GM12892 (cell line): Measurements from ENCODE around the gene KIAA1328.
A peak's percentile ranks its signal among the peaks of the same experiment; 100 is the strongest.

ENCODE experiments used
- DNase-seq: peaks from one replicate; pipeline ENCODE4 v3.0.0; 2011; ENCODE audit not compliant: insufficient read length
- FAIRE-seq: peaks from 2 replicates; lab custom pipeline; 2011; peaks lifted over from hg19 to GRCh38; lab: Jason Lieb, UNC
- POLR2A ChIP-seq: IDR thresholded peaks from 2 replicates; pipeline ENCODE4 v1.6.1; 2011; ENCODE audit warnings: low read depth, low read length, control low read depth
- POLR2AphosphoS5 ChIP-seq: IDR thresholded peaks from 2 replicates; pipeline ENCODE4 v1.6.1; 2011; ENCODE audit warnings: low read depth, low read length, control low read depth
- TAF1 ChIP-seq: IDR thresholded peaks from 2 replicates; pipeline ENCODE4 v1.6.1; 2011; ENCODE audit warnings: low read depth, mild to moderate bottlenecking, control low read depth, low read length, borderline replicate concordance

The KIAA1328 gene

DNA sequence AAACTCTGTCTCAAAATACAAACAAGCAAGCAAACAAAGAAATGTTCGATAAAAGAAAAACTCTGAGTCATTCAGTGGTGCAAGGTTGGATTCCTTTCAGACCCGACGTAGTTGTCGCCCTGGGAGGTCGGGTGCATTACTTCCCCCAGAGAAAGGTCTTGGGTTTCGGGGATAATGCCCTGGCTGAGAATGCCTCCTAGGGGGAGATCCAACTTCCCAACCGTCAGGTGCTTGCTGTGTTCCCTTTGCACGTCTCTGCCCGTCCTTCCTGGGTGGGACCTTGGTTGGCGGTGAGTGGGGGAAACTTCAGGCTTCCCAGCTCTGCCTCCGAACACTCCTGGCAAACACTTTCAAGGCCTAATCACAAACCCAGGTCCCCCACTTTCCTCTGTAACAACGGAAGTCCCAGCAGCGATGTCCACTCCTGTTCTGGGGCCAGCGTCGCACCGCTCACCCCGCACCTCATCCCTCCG is 734 bp upstream of the KIAA1328 start:
- FAIRE-seq: no peak
- DNase-seq: no peak
- TF ChIP-seq POLR2A: no peak
- no peak for TF ChIP-seq TAF1
- no peak for TF ChIP-seq POLR2AphosphoS5

DNA sequence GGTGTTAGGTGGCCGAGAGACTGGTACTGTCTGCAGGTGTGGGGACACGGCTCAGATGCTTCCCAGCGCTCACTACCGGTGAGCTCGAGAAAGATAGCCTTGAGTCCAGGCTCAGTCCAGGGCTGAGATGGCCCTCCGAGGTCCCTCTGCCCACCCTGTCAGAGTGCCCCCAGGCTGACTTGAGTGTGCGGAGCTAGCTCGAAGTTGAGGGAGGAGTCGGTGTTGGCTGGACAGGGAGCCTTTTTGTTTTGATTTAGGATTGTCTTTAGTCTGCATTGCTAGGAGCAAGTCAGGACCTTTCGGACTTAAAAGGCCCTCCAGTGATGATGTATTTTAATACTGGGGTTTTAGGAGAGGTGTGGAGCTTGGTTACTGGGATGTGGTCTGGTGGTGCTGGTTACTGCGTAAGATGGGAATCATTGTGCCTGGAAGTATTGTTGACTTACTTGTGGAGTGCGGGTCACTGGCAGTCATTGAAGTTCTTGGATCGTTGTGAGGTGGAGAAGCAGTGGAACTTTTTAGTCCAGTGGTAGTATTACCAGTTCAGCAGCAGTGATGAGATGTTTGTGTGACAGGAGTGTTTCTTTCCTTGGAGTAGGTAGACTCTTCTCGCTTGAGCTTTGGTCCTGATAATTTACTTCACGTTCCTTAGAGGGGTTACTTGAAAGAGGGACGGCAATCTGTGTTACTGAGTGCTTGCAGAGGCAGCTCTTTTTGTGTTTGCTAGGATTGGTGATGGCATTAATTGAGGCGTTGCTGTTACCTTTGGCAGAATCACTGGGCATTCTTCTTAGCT is 633 bp downstream of the KIAA1328 start:
- FAIRE-seq: no peak
- no peak for DNase-seq
- TF ChIP-seq TAF1 (no peak), POLR2AphosphoS5 (no peak)

DNA sequence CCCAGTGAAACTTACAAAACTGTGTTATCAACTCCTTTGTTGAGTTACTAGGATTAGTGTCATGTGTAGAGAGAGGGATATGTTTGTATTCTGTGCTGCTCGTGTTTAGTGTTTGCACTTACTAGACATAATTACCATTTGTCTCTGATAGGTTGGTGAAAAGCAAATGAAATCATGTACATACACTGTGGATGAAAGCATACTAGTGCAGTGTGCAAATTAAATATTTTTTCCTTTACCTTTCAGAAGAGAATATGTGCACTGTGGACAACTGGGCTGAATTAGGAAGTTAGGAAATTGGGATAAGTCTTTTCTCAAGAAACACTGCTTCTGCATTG is 1.2 kb downstream of the KIAA1328 start:
- FAIRE-seq (no peak), DNase-seq (no peak)
- no peak for TF ChIP-seq TAF1
- TF ChIP-seq POLR2AphosphoS5: no peak
- TF ChIP-seq POLR2A: no peak

DNA sequence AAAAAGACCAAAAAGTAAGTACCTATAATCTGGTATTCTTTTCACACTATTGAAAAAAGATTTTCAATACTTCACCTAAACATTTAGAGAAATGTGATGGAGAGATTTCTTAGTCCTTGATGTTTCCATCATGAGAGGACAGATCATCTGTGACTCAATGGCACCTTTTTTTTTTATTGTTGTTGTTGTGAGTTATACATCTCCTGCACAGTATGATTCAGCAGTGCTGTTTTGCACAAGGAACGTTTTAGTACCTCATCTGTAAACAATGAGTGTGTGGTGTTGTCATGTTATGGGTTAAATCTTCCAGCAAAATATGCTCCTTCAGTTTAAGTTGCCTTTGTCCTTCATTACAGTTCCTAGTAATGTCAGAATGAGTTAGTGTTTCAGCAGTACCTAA is 2.2 kb downstream of the KIAA1328 start:
- peak; percentile 38 for FAIRE-seq
- no peak for DNase-seq

DNA sequence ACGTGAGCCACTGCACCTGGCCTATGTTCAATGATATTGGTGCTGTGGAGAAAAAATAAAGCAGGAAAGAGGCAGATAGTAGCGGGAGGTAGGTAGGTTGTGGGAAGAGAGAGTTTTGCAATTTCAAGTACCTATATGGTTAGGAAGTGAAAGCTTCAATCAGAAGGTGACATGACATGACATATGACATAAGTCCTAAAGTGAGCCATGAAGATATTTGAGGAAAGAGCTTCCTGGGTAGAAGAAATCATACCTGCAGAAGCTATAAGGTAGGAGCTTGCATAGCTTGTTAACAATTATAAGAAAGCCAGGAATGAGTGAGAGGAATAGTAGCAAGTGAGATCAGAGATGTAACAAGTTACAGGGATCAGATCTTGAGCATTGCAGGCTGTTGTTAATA is 4.2 kb downstream of the KIAA1328 start:
- TF ChIP-seq POLR2AphosphoS5 (no peak), TAF1 (no peak), POLR2A (no peak)
- FAIRE-seq (no peak), DNase-seq (no peak)

More for the DNA sequence above, 2.2 kb downstream of the KIAA1328 start:
- no peak for TF ChIP-seq POLR2A
- no peak for TF ChIP-seq POLR2AphosphoS5
- TF ChIP-seq TAF1: no peak

DNA sequence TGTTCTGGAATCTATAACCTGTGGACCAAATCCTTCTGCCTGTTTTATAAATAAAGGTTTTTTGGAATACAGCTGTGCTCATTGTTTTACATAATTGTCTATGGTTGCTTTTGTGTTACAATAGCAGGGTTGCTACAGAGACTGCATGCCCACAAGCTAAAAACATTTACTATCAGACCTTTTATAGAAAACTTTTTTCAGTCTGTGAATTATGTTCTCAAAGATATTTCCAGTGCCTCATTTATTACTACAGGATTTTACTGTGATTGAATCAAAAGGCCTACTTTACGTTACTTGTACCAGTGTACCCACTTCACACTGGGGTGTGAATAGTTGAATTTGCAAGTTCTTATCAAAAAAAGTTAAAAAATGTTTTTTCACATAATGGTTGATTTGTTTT is 7.0 kb downstream of the KIAA1328 start:
- TF ChIP-seq TAF1 (no peak), POLR2A (no peak), POLR2AphosphoS5 (no peak)
- DNase-seq: no peak
- no peak for FAIRE-seq

DNA sequence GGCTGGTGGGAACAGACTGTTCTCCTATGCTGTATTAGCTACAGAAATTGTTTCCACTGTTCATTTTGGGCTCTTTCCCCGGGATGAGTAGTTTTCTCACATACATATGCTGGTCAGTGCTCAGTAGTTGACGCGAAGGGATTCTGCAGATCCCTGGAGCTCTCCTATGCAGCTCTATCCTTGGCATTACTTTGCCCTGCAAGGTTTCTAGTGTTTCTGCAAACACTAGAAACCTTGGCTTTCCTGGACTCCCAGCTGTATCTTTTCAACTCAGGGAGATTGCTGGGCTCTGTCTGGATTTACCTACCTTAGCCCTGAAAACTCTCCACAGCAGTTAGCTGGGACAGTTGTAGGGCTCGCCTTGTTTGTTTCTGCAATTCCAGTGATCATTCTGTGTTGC is 10.9 kb downstream of the KIAA1328 start:
- TF ChIP-seq TAF1: no peak
- no peak for TF ChIP-seq POLR2A
- TF ChIP-seq POLR2AphosphoS5: no peak
- DNase-seq (no peak), FAIRE-seq (no peak)

DNA sequence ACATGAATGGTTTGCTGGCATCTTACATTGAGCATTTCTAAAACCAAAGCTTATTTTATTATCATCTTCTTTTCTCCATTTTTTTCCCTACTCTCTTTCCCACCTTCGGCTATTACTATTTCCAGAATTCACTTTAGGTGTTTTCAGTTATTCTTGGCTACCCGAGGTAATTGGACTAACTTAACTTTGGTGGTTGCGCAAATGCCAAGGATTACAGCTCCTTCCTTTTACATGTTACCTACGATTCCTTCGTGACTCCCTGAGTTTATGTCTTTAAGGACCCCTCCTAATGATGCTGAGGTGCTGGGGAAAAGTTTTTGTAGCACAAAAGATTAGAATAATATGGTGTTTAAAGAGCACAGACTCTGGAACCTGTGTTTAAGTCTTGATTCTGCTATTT is 14.3 kb downstream of the KIAA1328 start:
- TF ChIP-seq TAF1 (no peak), POLR2AphosphoS5 (no peak), POLR2A (no peak)
- FAIRE-seq (no peak), DNase-seq (no peak)

DNA sequence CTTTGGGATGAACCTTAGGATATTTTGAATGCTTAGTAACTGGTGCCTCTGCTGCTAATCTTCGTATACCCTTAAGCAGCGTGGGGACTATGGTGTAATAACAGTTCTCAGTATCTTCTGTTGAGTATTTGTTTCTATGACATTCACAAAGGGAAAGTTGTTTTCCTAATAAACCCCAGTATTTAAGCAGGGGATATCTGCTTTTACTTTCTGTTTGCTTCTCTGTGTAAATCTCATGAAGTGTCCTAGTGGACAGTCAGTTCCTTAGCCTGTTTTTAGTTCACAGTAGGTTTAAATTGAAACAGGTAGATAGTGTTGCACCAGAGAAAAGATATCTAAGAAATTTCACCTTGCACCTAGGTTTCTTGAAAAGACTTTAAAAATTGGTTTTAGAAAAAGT is 14.9 kb downstream of the KIAA1328 start:
- no peak for TF ChIP-seq POLR2A
- no peak for TF ChIP-seq POLR2AphosphoS5
- TF ChIP-seq TAF1: no peak
- no peak for FAIRE-seq
- no peak for DNase-seq

DNA sequence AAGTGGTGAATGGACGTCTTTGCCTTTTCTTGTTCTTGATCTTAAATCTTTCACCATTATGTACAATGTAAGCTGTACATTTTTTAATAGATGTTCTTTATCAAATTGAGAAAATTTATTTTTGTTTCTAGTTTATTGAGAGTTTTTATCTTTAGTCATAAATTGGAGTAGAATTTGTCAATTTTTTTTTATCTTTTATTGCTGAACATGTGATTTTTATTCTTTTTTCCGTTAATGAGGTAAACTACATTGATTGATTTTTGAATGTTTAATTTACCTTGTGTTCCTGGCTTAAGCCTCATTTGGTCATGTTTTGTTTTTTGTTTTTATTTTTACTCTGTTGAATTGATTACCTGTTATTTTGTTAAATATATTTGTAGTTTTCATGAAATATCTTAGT is 19.7 kb downstream of the KIAA1328 start:
- FAIRE-seq (no peak), DNase-seq (no peak)
- TF ChIP-seq POLR2A: no peak
- TF ChIP-seq POLR2AphosphoS5: no peak
- TF ChIP-seq TAF1: no peak

DNA sequence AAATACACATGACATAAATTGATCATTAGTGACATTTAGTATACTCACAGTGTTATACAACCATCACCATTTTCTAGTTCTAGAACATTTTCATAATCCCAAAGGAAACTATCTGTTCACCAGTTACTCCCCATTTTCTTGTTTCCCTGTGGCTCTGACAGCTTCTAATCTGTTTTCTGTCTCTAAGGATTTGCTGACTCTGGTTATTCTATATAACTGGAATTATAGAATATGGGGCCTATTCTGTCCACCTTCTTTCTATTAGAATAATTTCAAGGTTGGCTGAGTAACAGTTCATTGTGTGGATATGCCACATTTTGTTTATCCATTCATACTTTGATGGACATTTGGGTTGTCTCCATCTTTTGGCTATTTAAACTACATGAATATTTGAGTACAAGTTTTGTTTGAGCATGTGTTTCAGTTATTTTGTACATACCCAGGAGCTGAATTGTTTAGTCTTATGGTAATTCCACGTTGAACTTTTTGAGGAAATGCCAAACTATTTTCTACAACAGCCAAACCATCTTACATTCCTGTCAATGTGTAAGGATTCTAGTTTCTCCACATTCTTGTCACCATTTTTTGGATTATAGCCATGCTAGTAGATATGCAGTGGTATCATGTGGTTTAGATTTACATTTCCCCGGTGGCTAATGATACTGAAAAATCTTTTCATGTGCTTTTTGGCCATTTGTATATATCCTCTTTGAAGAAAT is 20.5 kb downstream of the KIAA1328 start:
- TF ChIP-seq POLR2AphosphoS5: no peak
- TF ChIP-seq TAF1: no peak
- no peak for TF ChIP-seq POLR2A
- FAIRE-seq: no peak
- no peak for DNase-seq

DNA sequence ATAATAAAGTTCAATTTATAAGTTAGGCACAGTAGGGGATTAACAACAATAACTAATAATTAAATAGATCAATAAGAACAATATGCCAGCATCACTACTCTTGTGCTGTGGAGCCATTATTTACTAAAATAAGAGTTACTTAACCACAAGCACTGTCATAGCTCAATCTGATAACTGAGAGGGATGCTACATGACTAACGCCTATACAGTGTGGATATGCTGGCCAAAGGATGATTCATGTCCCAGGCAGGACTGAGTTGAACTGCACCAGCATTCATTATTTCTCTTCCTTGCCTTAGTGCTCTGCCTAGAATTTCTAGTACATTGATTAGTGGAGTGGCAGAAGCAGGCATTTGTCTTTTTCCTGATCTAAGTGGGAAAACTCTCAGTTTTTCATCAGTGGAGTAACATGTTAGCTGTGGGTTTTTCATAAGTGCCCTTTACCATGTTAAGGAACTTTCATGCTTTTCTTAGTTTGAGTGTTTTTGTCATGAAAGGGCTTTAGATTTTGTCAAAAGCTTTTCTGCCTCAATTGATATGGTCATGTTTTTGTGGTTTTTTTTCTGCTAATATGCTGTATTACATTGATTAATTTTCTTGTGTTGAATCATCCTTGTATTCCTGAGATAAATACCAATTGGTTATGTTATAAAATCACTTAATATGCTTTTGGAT is 21.7 kb downstream of the KIAA1328 start:
- DNase-seq: no peak

More for the DNA sequence above, 21.7 kb downstream of the KIAA1328 start:
- no peak for FAIRE-seq
- TF ChIP-seq POLR2A (no peak), TAF1 (no peak), POLR2AphosphoS5 (no peak)
